Left ventricle myocardium inferior (tissue), 1 donor: ENCODE data around the gene STARD7. TPM values are rescaled to one million over a fixed set of nuclear protein-coding genes. Genes with fewer than 3 reads are reported as not detected.

ENCODE experiments used
- DNase-seq: peaks from one replicate; pipeline ENCODE4 v3.0.0-alpha.2; 2020
- H3K27ac ChIP-seq: fragments of 200-600 bp; replicated peaks from 2 replicates; pipeline ENCODE4 v1.8.0; 2021
- H3K27me3 ChIP-seq: fragments of 200-600 bp; 2 replicates; pipeline ENCODE4 v1.8.0; 2021; ENCODE audit warnings: low read depth
- H3K36me3 ChIP-seq: fragments of 200-600 bp; 2 replicates; pipeline ENCODE4 v1.8.0; 2021
- H3K4me1 ChIP-seq: fragments of 200-600 bp; 2 replicates; pipeline ENCODE4 v1.8.0; 2021
- H3K4me3 ChIP-seq: fragments of 200-600 bp; 2 replicates; pipeline ENCODE4 v1.8.0; 2021; ENCODE audit warnings: mild to moderate bottlenecking, moderate library complexity
- H3K9me3 ChIP-seq: fragments of 200-600 bp; replicated peaks from 2 replicates; pipeline ENCODE4 v1.8.0; 2021
- CTCF ChIP-seq: fragments of 200-600 bp; IDR thresholded peaks from 2 replicates; pipeline ENCODE4 v1.8.0; 2021; ENCODE audit warnings: antibody characterized with exemption, mild to moderate bottlenecking, borderline replicate concordance
- intact Hi-C: fragments of 100-400 bp; cut with micrococcal nuclease; formaldehyde crosslinking; loops from one replicate; pipeline ENCODE4 v1.11.0; 2022
- total RNA-seq: library from RNA; stranded (reverse); fragmentation: NEBNext Ultra II Directional; extraction: Animal tissue kit (Norgen Biotek cat#: 25700); gene quantifications from one replicate; pipeline ENCODE4 v1.2.1, GENCODE V29; 2021
- donor health status: DM: no; HTN: yes; CAD: no; lungs with severe emphysema.

Gene STARD7
- total RNA-seq, 1 donor from 2014 or later = 174 TPM

- DNase-seq = no peak
- no peak overlapping the region for H3K4me3 ChIP-seq
- H3K9me3 ChIP-seq = no peaks in the 10 kb centered on the region
- H3K27ac ChIP-seq = peak overlapping the region; percentile 79
- H3K27me3 ChIP-seq = no peaks in the 10 kb centered on the region
- H3K36me3 ChIP-seq = peaks cover 64% of the 10 kb centered on the region
- intact Hi-C loops = no loop called here
- TF ChIP-seq CTCF = no peak
- peaks cover 48% of the 10 kb centered on the region for H3K4me1 ChIP-seq
Observed at GRCh38 chr2:96184989-96185388, 23.6 kb downstream of the STARD7 start.

DNA sequence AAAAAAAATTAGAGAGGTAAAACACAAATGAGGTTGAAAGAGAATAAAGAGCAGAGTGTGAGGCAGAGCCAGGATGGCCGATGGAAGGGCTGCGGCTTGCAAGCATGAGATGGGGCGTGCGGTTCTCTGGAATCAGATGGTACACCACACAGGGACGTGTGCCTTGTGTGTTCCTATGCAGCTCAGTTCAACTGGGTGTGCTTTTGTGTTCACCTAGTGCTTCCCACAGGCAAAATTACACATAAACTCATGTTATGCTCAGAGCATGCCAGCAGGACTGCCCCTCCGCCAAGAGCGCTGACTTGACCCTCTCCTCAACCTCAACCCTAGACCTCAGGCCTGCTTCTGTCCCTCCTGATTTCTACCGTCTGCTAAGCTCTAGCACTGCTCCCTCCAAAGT, 24.4 kb downstream of the STARD7 start:
- no peak overlapping the region for H3K27ac ChIP-seq
- intact Hi-C loops = no loop called here
- H3K9me3 ChIP-seq = no peaks in the 10 kb centered on the region
- H3K4me3 ChIP-seq = no peak overlapping the region
- DNase-seq = no peak
- H3K27me3 ChIP-seq = no peaks in the 10 kb centered on the region
- H3K4me1 ChIP-seq = peaks cover 46% of the 10 kb centered on the region
- peaks cover 56% of the 10 kb centered on the region for H3K36me3 ChIP-seq
- no peak for TF ChIP-seq CTCF

- no peak overlapping the region for H3K27ac ChIP-seq
- no peak for TF ChIP-seq CTCF
- no peak overlapping the region for H3K4me3 ChIP-seq
- no peak for DNase-seq
- intact Hi-C loops = no loop called here
- peaks cover 25% of the 10 kb centered on the region for H3K4me1 ChIP-seq
- peaks cover 30% of the 10 kb centered on the region for H3K36me3 ChIP-seq
- no peaks in the 10 kb centered on the region for H3K9me3 ChIP-seq
- H3K27me3 ChIP-seq = no peaks in the 10 kb centered on the region
Observed at GRCh38 chr2:96181529-96181928, 27.1 kb downstream of the STARD7 start.

DNA sequence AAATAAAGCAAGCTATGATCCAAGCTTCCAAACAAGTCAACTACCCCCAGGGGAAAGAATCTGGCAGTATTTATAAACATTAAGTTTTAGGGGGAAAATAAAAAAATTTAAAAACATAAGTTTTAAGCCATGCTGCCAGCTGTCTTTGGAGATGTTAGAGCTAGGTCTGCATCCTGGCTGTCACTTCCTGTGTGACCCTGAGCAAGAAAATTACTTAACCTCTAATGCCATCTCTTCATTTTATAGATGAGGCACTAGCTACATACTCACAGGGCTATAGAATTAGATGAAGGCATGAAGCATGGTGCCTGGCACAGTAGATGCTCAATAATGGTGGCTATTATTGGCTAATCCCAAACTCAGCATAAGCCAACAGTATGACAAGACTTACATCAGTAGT, 28.1 kb downstream of the STARD7 start:
- Histone ChIP-seq H3K27ac (no peak overlapping the region), H3K36me3 (peaks cover 20% of the 10 kb centered on the region), H3K27me3 (no peaks in the 10 kb centered on the region), H3K4me1 (peaks cover 24% of the 10 kb centered on the region), H3K9me3 (no peaks in the 10 kb centered on the region), H3K4me3 (no peak overlapping the region)
- intact Hi-C loops = no loop called here
- TF ChIP-seq CTCF = no peak
- no peak for DNase-seq

- Histone ChIP-seq H3K36me3 (peaks cover 15% of the 10 kb centered on the region), H3K9me3 (no peaks in the 10 kb centered on the region), H3K27ac (no peak overlapping the region), H3K4me1 (peaks cover 18% of the 10 kb centered on the region), H3K4me3 (no peak overlapping the region), H3K27me3 (no peaks in the 10 kb centered on the region)
- TF ChIP-seq CTCF = no peak
- no peak for DNase-seq
- intact Hi-C loops = no loop called here
Observed at GRCh38 chr2:96180002-96180401, 28.6 kb downstream of the STARD7 start.

- Histone ChIP-seq H3K4me1 (peaks cover 17% of the 10 kb centered on the region), H3K4me3 (no peak overlapping the region), H3K27me3 (no peaks in the 10 kb centered on the region), H3K36me3 (no peaks in the 10 kb centered on the region), H3K9me3 (no peaks in the 10 kb centered on the region), H3K27ac (no peak overlapping the region)
- intact Hi-C loops = no loop called here
- no peak for TF ChIP-seq CTCF
- DNase-seq = no peak
Observed at GRCh38 chr2:96176661-96177060, 32.0 kb downstream of the STARD7 start.
